GM12878 (cell line): Measurements from ENCODE around the gene PODXL2. TPM values are rescaled to one million over a fixed set of nuclear protein-coding genes. Genes with fewer than 3 reads are reported as not detected.

Experiments
- ATAC-seq: fragments of 200-7000 bp; cut with Tn5 transposase; 3 replicates; pipeline ENCODE4 v1.9.1; 2020; ENCODE audit warnings: mild to moderate bottlenecking, moderate library complexity
- BruUV-seq: library from RNA; stranded (reverse); fragments of 400-500 nt; replicated peaks from 2 replicates; lab custom pipeline; 2021; lab: Mats Ljungman, UMichigan
- CTCF ChIA-PET: fragments of 300-600 bp; sonication (Branson Sonifier 250); formaldehyde crosslinking; extraction: SDS; loops from one replicate; lab custom pipeline; 2021; ENCODE audit warnings: inconsistent platforms; lab: Yijun Ruan, JAX
- POLR2A ChIA-PET: fragments of 350-600 bp; formaldehyde crosslinking; extraction: SDS; loops from one replicate; lab custom pipeline; 2021; ENCODE audit warnings: inconsistent platforms; lab: Charles Lee
- RAD21 ChIA-PET: fragments of 300-600 bp; sonication (Branson Sonifier 250); formaldehyde crosslinking; loops from one replicate; lab custom pipeline; 2023; ENCODE audit warnings: antibody characterized with exemption; ENCODE audit not compliant: unreplicated experiment; lab: Charles Lee
- SMC1A ChIA-PET: fragments of 300-600 bp; sonication (Branson Sonifier 250); formaldehyde crosslinking; loops from one replicate; lab custom pipeline; 2023; ENCODE audit not compliant: unreplicated experiment, uncharacterized antibody; lab: Charles Lee
- DNase-seq: peaks from one replicate; pipeline ENCODE4 v3.0.0-alpha.2; 2011; ENCODE audit warnings: low read depth, low spot score
- FAIRE-seq: peaks from 3 replicates; lab custom pipeline; 2011; peaks lifted over from hg19 to GRCh38; lab: Jason Lieb, UNC
- H2AFZ ChIP-seq: 2 replicates; pipeline ENCODE4 v1.6.0; 2011; ENCODE audit warnings: low read depth, low read length, control low read depth; ENCODE audit not compliant: control insufficient read depth
- H3K27ac ChIP-seq: 2 replicates; pipeline ENCODE4 v1.5.1; 2011; ENCODE audit warnings: control low read depth; ENCODE audit not compliant: control insufficient read depth, insufficient read depth
- H3K27me3 ChIP-seq, 2 experiments: replicated peaks in 1 of 2; 2 replicates each; pipeline versions ENCODE4 v1.6.0 to v1.6.1; 2011; ENCODE audit warnings: low read length in 1 of 2; ENCODE audit not compliant: control insufficient read depth in 2 of 2, insufficient read depth in 2 of 2
- H3K36me3 ChIP-seq, 2 experiments: 2 replicates each; pipeline ENCODE4 v1.5.1; 2011; ENCODE audit warnings: low read length in 1 of 2; ENCODE audit not compliant: control insufficient read depth in 2 of 2, insufficient read depth in 2 of 2
- H3K4me1 ChIP-seq: 2 replicates; pipeline ENCODE4 v1.6.1; 2011; ENCODE audit warnings: mild to moderate bottlenecking, low read length, moderate library complexity, mixed read lengths; ENCODE audit not compliant: control insufficient read depth, insufficient read depth
- H3K4me2 ChIP-seq: 2 replicates; pipeline ENCODE4 v1.6.0; 2011; ENCODE audit warnings: control low read depth; ENCODE audit not compliant: control insufficient read depth, insufficient read depth
- H3K4me3 ChIP-seq: fragments of 200-600 bp; sonication (generic); 2 replicates; pipeline ENCODE4 v1.5.1; 2016
- H3K79me2 ChIP-seq: 2 replicates; pipeline ENCODE4 v1.6.0; 2011; ENCODE audit warnings: low read length; ENCODE audit not compliant: control insufficient read depth, insufficient read depth
- H3K9ac ChIP-seq: 2 replicates; pipeline ENCODE4 v1.8.0; 2011; ENCODE audit warnings: low read length, control low read depth, mixed read lengths; ENCODE audit not compliant: control insufficient read depth, insufficient read depth
- H3K9me3 ChIP-seq: replicated peaks from 3 replicates; pipeline ENCODE4 v1.5.1; 2011; ENCODE audit warnings: mild to moderate bottlenecking, low read length; ENCODE audit not compliant: control insufficient read depth, insufficient read depth
- H4K20me1 ChIP-seq: 2 replicates; pipeline ENCODE4 v1.6.0; 2011; ENCODE audit not compliant: control insufficient read depth, insufficient read depth
- BCL11A ChIP-seq: IDR thresholded peaks from 2 replicates; pipeline ENCODE4 v1.6.1; 2011; ENCODE audit warnings: low read depth, low read length
- CBFB ChIP-seq: IDR thresholded peaks from 2 replicates; pipeline ENCODE4 v1.6.1; 2016; ENCODE audit warnings: antibody characterized with exemption, low read depth
- CBX5 ChIP-seq: sonication (generic); IDR thresholded peaks from 2 replicates; pipeline ENCODE4 v1.6.1; 2016; ENCODE audit warnings: low read depth, moderate library complexity, mild to moderate bottlenecking, inconsistent platforms
- CHD2 ChIP-seq: IDR thresholded peaks from 2 replicates; pipeline ENCODE4 v1.6.1; 2011; ENCODE audit warnings: low read depth, low read length, improper control_type of control experiment, borderline replicate concordance
- DPF2 ChIP-seq: fragments of 450-650 bp; IDR thresholded peaks from 2 replicates; pipeline ENCODE4 v1.6.1; 2017; ENCODE audit warnings: mild to moderate bottlenecking
- EZH2 ChIP-seq: IDR thresholded peaks from 2 replicates; pipeline ENCODE4 v1.6.1; 2012; ENCODE audit warnings: low read depth, mild to moderate bottlenecking, control low read depth, inconsistent platforms, low read length, borderline replicate concordance; ENCODE audit not compliant: control insufficient read depth
- LARP7 ChIP-seq: fragments of 450-650 bp; IDR thresholded peaks from 2 replicates; pipeline ENCODE4 v1.6.1; 2017; ENCODE audit warnings: mild to moderate bottlenecking
- NFYB ChIP-seq: IDR thresholded peaks from 2 replicates; pipeline ENCODE4 v1.6.1; 2011; ENCODE audit warnings: low read depth, mild to moderate bottlenecking, low read length, improper control_type of control experiment, moderate library complexity; ENCODE audit not compliant: insufficient read depth
- PKNOX1 ChIP-seq: fragments of 450-650 bp; IDR thresholded peaks from 2 replicates; pipeline ENCODE4 v1.6.1; 2016; ENCODE audit warnings: mild to moderate bottlenecking
- SMAD1 ChIP-seq: fragments of 450-650 bp; IDR thresholded peaks from 2 replicates; pipeline ENCODE4 v1.6.1; 2018; ENCODE audit warnings: mild to moderate bottlenecking, low read depth; ENCODE audit not compliant: partially characterized antibody
- SMC3 ChIP-seq: IDR thresholded peaks from 2 replicates; pipeline ENCODE4 v1.6.1; 2011; ENCODE audit warnings: low read length, improper control_type of control experiment, borderline replicate concordance
- TAF1 ChIP-seq: IDR thresholded peaks from 2 replicates; pipeline ENCODE4 v1.6.1; 2011; ENCODE audit warnings: mild to moderate bottlenecking, low read depth, low read length, borderline replicate concordance
- TCF3 ChIP-seq: IDR thresholded peaks from 2 replicates; pipeline ENCODE4 v1.6.1; 2012; ENCODE audit warnings: low read depth, mild to moderate bottlenecking, low read length, borderline replicate concordance; ENCODE audit not compliant: insufficient read depth
- ZNF207 ChIP-seq: fragments of 450-650 bp; IDR thresholded peaks from 2 replicates; pipeline ENCODE4 v1.6.1; 2014; ENCODE audit warnings: antibody characterized with exemption, mild to moderate bottlenecking, borderline replicate concordance
- ZNF274 ChIP-seq: IDR thresholded peaks from one replicate; pipeline ENCODE4 v1.8.0; 2011; ENCODE audit not compliant: insufficient read length, insufficient read depth
- WGBS: methylation state at CpG from one replicate; pipeline ENCODE4 v1.1.6; 2016; ENCODE audit warnings: low lambda C conversion rate; ENCODE audit not compliant: insufficient replicate concordance, insufficient coverage; ENCODE audit errors: missing lambda C conversion rate; 5-methylcytosine and 5-hydroxymethylcytosine counted together
- in situ Hi-C: fragments of 300-500 bp; cut with MboI; formaldehyde crosslinking; loops from 9 replicates; pipeline ENCODE4 v1.14.3; 2018; ENCODE audit warnings: mixed read lengths
- intact Hi-C: fragments of 100-400 bp; cut with micrococcal nuclease; formaldehyde crosslinking; loops from one replicate; pipeline ENCODE4 v1.14.2; 2022; ENCODE audit not compliant: unreplicated experiment
- polyA plus RNA-seq, 11 experiments: library from polyadenylated mRNA; depleted of rRNA in 4 of 11; unstranded in 6 of 11; stranded (reverse) in 5 of 11; fragments of >200 nt; fragmentation: Nextera tagmentation in 4 of 11; fragmentation: Illumina TruSeq in 1 of 11; extraction: Ambion mirVana in 4 of 11; extraction: Trizol in 1 of 11; gene quantifications; 1 replicate in 1 of 11; 2 replicates in 10 of 11; pipeline versions ENCODE4 v1.2.1 to v1.2.3, GENCODE V29; 2011 to 2016; ENCODE audit warnings: inconsistent platforms in 2 of 11, missing spikeins in 2 of 11, low read depth in 1 of 11
- total RNA-seq, 4 experiments: library from RNA; depleted of rRNA in 3 of 4; stranded (reverse); fragments of >200 nt in 3 of 4; fragmentation: Illumina TruSeq in 1 of 4; extraction: Trizol in 1 of 4; gene quantifications; 2 replicates each; pipeline versions ENCODE4 v1.2.1 to v1.2.3, GENCODE V29; 2013 to 2021

PODXL2 gene
- total and polyA plus RNA-seq, 10 of the 15 experiments (the other 5 are each of a cell fraction or from before 2014, with no cell fraction given): 0.03 to 24.4 (median 13.6) TPM; not detected in 2

- Histone ChIP-seq H3K4me1 (no peaks in the 10 kb centered on the region), H3K27me3 (no peaks in the 10 kb centered on the region; a peak in 1 of 4 replicates), H3K4me2 (no peak overlapping the region), H2AFZ (no peak overlapping the region), H4K20me1 (no peaks in the 10 kb centered on the region), H3K27ac (no peak overlapping the region), H3K4me3 (no peak overlapping the region), H3K9me3 (no peaks in the 10 kb centered on the region), H3K9ac (no peak overlapping the region), H3K36me3 (no peaks in the 10 kb centered on the region), H3K79me2 (no peaks in the 10 kb centered on the region)
- no TSS peak for BruUV-seq
- FAIRE-seq (no peak), ATAC-seq (no peak), DNase-seq (no peak)
- ChIA-PET POLR2A (interaction anchor here (1.2 kb wide), 1 partner anchor 49 kb away, joined by 3 read pairs; the partner anchor contains the start of gene MCM2), RAD21 (interaction anchor here (1.2 to 1.6 kb wide), 3 partner anchors 11 to 144 kb away, joined by 3 to 4 read pairs (median 4); no protein-coding TSS in a partner anchor), SMC1A (interaction anchor here (1.0 to 2.4 kb wide), 5 partner anchors 11 to 312 kb away, joined by 3 to 7 read pairs (median 5); no protein-coding TSS in a partner anchor), CTCF (interaction anchor here (0.5 to 4.1 kb wide), 12 partner anchors 11 to 778 kb away, joined by 3 to 19 read pairs (median 6); no protein-coding TSS in a partner anchor)
- intact Hi-C loops: no loop called here
- 56% methylated on average over 13 of the region's 13 CpGs for WGBS
- TF ChIP-seq TCF3 (no peak), NFYB (no peak), ZNF274 (no peak), CHD2 (no peak), EZH2 (no peak), SMAD1 (no peak), TAF1 (no peak), SMC3 (no peak), ZNF207 (no peak), CBX5 (no peak), LARP7 (no peak), PKNOX1 (no peak), DPF2 (no peak), BCL11A (no peak), CBFB (no peak)
- in situ Hi-C loops: no loop called here
Observed at GRCh38 chr3:127647166-127647844, 18.3 kb downstream of the PODXL2 start.
